Measurements from ENCODE around the gene IL10RB.
"Not testable (repeated sequence)": the region's sequence is repeated elsewhere in the genome, so short reads cannot be mapped to it uniquely, and the experiment has no call there.

The IL10RB gene

GRCh38 chr21:33305938-33306337 is 39.8 kb downstream of the IL10RB start:
- no peak for DNase-seq

GRCh38 chr21:33308586-33309490 is 42.7 kb downstream of the IL10RB start:
- DNase-seq, result no peak

GRCh38 chr21:33309778-33310177 is 43.6 kb downstream of the IL10RB start:
- DNase-seq, result no peak

GRCh38 chr21:33312121-33312520 is 46.0 kb downstream of the IL10RB start:
- DNase-seq, result no peak

GRCh38 chr21:33313183-33313582 is 47.0 kb downstream of the IL10RB start:
- DNase-seq, result no peak

GRCh38 chr21:33313611-33314010 is 47.4 kb downstream of the IL10RB start:
- DNase-seq, result no peak

- DNase-seq, result no peak
Measured at GRCh38 chr21:33314111-33314510, 47.9 kb downstream of the IL10RB start.

GRCh38 chr21:33315946-33316710 is 50.0 kb downstream of the IL10RB start:
- no peak for DNase-seq

- DNase-seq, result no peak
Measured at GRCh38 chr21:33317145-33317544, 51.0 kb downstream of the IL10RB start.

- no peak for DNase-seq
Measured at GRCh38 chr21:33317786-33318486, 51.8 kb downstream of the IL10RB start.

GRCh38 chr21:33321005-33321404 is 54.8 kb downstream of the IL10RB start:
- DNase-seq, result not testable (repeated sequence)

- not testable (repeated sequence) for DNase-seq
Measured at GRCh38 chr21:33323610-33324009, 57.4 kb downstream of the IL10RB start.

GRCh38 chr21:33324291-33325221 is 58.4 kb downstream of the IL10RB start, which contains the start of gene IFNAR1:
TSS of gene IFNAR1 (plus strand) at chr21:33324970. CDS start at chr21:33325056, 86 bp downstream.
- DNase-seq, result peak; percentile 98

GRCh38 chr21:33325222-33326067 is 59.3 kb downstream of the IL10RB start:
- peak; percentile 71 for DNase-seq

GRCh38 chr21:33327326-33327725 is 61.2 kb downstream of the IL10RB start:
- DNase-seq, result no peak

- DNase-seq, result no peak
Measured at GRCh38 chr21:33327792-33328433, 61.7 kb downstream of the IL10RB start.

GRCh38 chr21:33330726-33331125 is 64.6 kb downstream of the IL10RB start:
- no peak for DNase-seq

GRCh38 chr21:33332143-33332542 is 66.0 kb downstream of the IL10RB start:
- DNase-seq, result no peak

GRCh38 chr21:33334191-33334590 is 68.0 kb downstream of the IL10RB start:
- no peak for DNase-seq

- no peak for DNase-seq
Measured at GRCh38 chr21:33334824-33335223, 68.7 kb downstream of the IL10RB start.

GRCh38 chr21:33339135-33339534 is 73.0 kb downstream of the IL10RB start:
- DNase-seq, result no peak

Data from NCI-H2227 treated with DMSO at 0.1 percent for 48 hours (cell line).